ENCODE measurements around the gene FSTL4. TPM values are rescaled to one million over a fixed set of nuclear protein-coding genes. Genes with fewer than 3 reads are reported as not detected.

FSTL4 gene
- total and polyA plus RNA-seq, 2 of the 4 experiments (the other 2 are of a cell fraction), result 0.18 TPM; not detected in 1

GRCh38 chr5:133534566-133534965, 77.8 kb downstream of the FSTL4 start:
- no peak for TF ChIP-seq NFE2L2 (IDR thresholded peaks at IDR 0.05; ENCODE audit: low read depth, low read length)
- no peak for TF ChIP-seq RAD21 (IDR thresholded peaks at IDR 0.05; ENCODE audit: low read length)
- TF ChIP-seq SMC3 (IDR thresholded peaks at IDR 0.05; ENCODE audit: low read depth, low read length), result no peak
- TF ChIP-seq MXI1 (IDR thresholded peaks at IDR 0.05; ENCODE audit: borderline replicate concordance, low read depth, low read length), result no peak
- TF ChIP-seq MAZ (IDR thresholded peaks at IDR 0.05; ENCODE audit: borderline replicate concordance, low read depth, low read length), result no peak
- TF ChIP-seq MAFK (IDR thresholded peaks at IDR 0.05; ENCODE audit: low read depth, low read length), result no peak
- TF ChIP-seq, protein P1, sequence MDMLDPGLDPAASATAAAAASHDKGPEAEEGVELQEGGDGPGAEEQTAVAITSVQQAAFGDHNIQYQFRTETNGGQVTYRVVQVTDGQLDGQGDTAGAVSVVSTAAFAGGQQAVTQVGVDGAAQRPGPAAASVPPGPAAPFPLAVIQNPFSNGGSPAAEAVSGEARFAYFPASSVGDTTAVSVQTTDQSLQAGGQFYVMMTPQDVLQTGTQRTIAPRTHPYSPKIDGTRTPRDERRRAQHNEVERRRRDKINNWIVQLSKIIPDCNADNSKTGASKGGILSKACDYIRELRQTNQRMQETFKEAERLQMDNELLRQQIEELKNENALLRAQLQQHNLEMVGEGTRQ (IDR thresholded peaks at IDR 0.05; ENCODE audit: low read depth, low read length), result no peak
- TF ChIP-seq CEBPB (IDR thresholded peaks at IDR 0.05; ENCODE audit: low read depth, low read length), result no peak
- no peak for TF ChIP-seq ELK1 (IDR thresholded peaks at IDR 0.05; ENCODE audit: borderline replicate concordance, low read depth, low read length)
- TF ChIP-seq RFX5 (IDR thresholded peaks at IDR 0.05; ENCODE audit: low read depth, low read length), result no peak
- TF ChIP-seq POLR2A (IDR thresholded peaks at IDR 0.05; ENCODE audit: low read depth, low read length), result no peak
- Histone ChIP-seq H3K9ac (ENCODE audit: low read depth, low read length) (no peak overlapping the region), H3K9me1 (ENCODE audit: insufficient read depth, low read length) (no peaks in the 10 kb centered on the region), H3K4me1 (ENCODE audit: control insufficient read depth, insufficient read depth, low read length) (no peaks in the 10 kb centered on the region), H2AK9ac (replicated peaks; ENCODE audit: low read depth, low read length, poor library complexity) (no peak overlapping the region), H3K4ac (ENCODE audit: low read depth, low read length) (no peak overlapping the region), H2BK120ac (ENCODE audit: low read depth, low read length) (no peak overlapping the region), H4K20me1 (ENCODE audit: insufficient read depth, low read length) (no peaks in the 10 kb centered on the region), H3K56ac (ENCODE audit: extremely low read depth, insufficient read depth, low read length) (no peak overlapping the region), H2AK5ac (ENCODE audit: low read depth, low read length) (no peak overlapping the region), H2BK20ac (ENCODE audit: low read depth, low read length) (no peak overlapping the region), H3K9me3 (ENCODE audit: control insufficient read depth, insufficient read depth, low read length) (no peaks in the 10 kb centered on the region), H2AFZ (replicated peaks; ENCODE audit: low read length, poor library complexity) (no peak overlapping the region), H2BK5ac (ENCODE audit: low read depth, low read length, poor library complexity, severe bottlenecking) (no peak overlapping the region), H3K23ac (ENCODE audit: low read depth, low read length) (no peak overlapping the region), H3K14ac (replicated peaks; ENCODE audit: low read depth, low read length) (no peak overlapping the region), H3K27ac (ENCODE audit: insufficient read depth, low read length) (no peak overlapping the region), H3K18ac (ENCODE audit: low read depth, low read length) (no peak overlapping the region), H2BK15ac (ENCODE audit: low read depth, low read length) (no peak overlapping the region), H3K79me1 (ENCODE audit: low read depth in 1 of 2, low read length in 2 of 2) (no peaks in the 10 kb centered on the region), H4K5ac (ENCODE audit: low read depth, low read length) (no peak overlapping the region), H4K91ac (ENCODE audit: insufficient read depth, low read depth, low read length) (no peak overlapping the region), H3K4me3 (ENCODE audit: insufficient read depth, low read depth, low read length) (no peak overlapping the region), H3K27me3 (ENCODE audit: control insufficient read depth, insufficient read depth, low read length) (peaks cover 2% of the 10 kb centered on the region; the same call in 1 of the 2 replicates), H3K36me3 (ENCODE audit: control insufficient read depth, insufficient read depth, low read length) (no peaks in the 10 kb centered on the region), H4K8ac (ENCODE audit: low read depth in 2 of 2, low read length in 2 of 2) (no peak overlapping the region), H3K4me2 (ENCODE audit: low read depth, low read length) (no peak overlapping the region)
- in situ Hi-C loops (cut with MboI; ENCODE audit: low sequenced_read_pairs), result no loop called here
- CTCF ChIA-PET, result interaction anchor here (0.6 kb wide), 1 partner anchor 19 kb away, joined by 7 read pairs; no protein-coding TSS in a partner anchor
- POLR2A ChIA-PET (ENCODE audit: unreplicated experiment), result no interaction called here
- ATAC-seq (ENCODE audit: low read depth) (no peak), DNase-seq (no peak)
- intact Hi-C loops (cut with micrococcal nuclease), result no loop called here
- 38% methylated on average over 1 of the region's 2 CpGs; no CpG with 5 or more reads in 1 of the 2 experiments for WGBS, 2 experiments (ENCODE audit: extremely low coverage in 2 of 2, insufficient read length in 1 of 2)
- dilution Hi-C loops (cut with HindIII; ENCODE audit: low sequenced_read_pairs, unreplicated experiment), result no loop called here
- BruUV-seq (replicated peaks), result no TSS peak

All from IMR-90 (cell line).